ENCODE results near the gene TRAP1. TPM values are rescaled to one million over a fixed set of nuclear protein-coding genes. Genes with fewer than 3 reads are reported as not detected.

The TRAP1 gene
- total and polyA plus RNA-seq, 8 donors: 39.5 to 460 (median 88.7) TPM

DNA sequence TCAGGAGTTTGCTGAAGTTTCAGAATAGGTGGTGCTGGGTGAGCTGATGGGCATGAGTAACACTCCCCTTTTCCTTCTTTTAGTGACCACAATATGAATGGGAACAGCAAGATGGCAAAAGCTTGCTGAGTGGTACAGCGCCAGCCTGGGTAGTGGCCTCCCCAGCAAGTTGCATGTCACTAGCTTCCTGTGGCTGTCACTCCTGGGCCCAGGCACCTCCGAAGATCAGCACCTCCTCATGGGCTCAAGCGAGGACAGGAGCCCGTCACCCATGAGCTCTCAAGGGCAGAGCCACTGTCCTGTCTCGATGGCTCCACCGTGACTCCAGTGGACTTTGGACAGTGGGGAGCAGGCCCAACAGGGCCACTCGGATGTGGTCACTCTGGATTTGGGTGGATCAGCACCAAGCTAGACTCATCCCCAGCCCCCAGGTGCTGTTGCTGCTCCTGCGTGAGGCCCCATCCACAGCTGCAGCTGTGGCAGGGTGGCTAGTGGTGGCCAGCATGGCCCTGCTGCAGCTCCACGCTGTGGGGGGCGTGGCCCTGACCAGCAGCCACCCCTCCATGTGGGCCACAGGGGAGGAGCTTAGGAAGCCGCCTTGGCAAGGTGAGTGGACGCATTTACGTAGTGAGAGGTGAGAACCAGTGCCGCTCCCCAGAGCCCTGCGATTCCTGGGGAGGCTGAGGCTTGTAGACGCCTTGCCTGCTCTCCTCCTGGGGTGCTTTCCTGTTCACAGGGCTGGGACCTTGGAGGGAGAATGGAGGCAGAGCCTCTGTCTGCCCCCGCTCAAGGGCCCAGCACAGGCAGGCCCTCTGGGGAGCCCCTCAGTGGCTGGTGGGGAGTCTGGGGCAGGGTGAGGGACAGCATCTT is 76.5 kb downstream of the TRAP1 start:
- no peak for DNase-seq
- Histone ChIP-seq H3K27me3 (no peaks in the 10 kb centered on the region), H3K9me3 (no peaks in the 10 kb centered on the region), H3K36me3 (peaks cover 5 to 36% (median 28%) of the 10 kb centered on the region in 4 donors), H3K4me3 (no peak overlapping the region), H3K27ac (no peak overlapping the region), H3K4me1 (peaks cover 1 to 20% (median 15%) of the 10 kb centered on the region in 4 donors)
- 92 to 98% (median 94%) methylated on average over 4 to 17 of the region's 17 CpGs for WGBS, 5 donors
- no peak for TF ChIP-seq POLR2A (IDR thresholded peaks at IDR 0.05)
- no peak for TF ChIP-seq EP300 (IDR thresholded peaks at IDR 0.05)
- intact Hi-C loops (cut with DNase I; ENCODE audit: low total_unique reads): no loop called here

DNA sequence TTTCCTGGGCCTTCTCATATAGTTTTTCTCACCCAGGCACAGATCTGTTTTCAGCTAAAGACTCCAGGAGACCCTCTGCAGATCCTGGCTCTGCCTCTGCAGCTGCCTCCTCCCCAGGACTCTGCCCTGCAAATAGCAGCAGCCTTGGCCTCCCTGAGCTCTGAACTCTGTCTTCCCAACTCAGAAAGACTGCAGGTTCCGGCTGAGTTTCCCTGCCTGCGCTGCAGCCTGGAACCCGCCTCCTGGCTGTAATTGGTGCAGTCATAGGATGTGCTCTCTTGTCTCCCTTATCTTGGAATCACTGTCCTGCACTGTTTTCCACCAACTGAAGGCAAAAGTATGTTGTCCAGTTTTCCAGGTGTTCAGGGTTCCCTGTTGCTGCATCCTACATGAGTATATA is 77.1 kb downstream of the TRAP1 start:
- Histone ChIP-seq H3K27me3 (no peaks in the 10 kb centered on the region), H3K4me3 (no peak overlapping the region), H3K36me3 (peaks cover 5 to 36% (median 28%) of the 10 kb centered on the region in 4 donors), H3K27ac (no peak overlapping the region), H3K9me3 (no peaks in the 10 kb centered on the region), H3K4me1 (peaks cover 0 to 15% (median 8%) of the 10 kb centered on the region in 4 donors)
- no peak for DNase-seq
- intact Hi-C loops (cut with DNase I; ENCODE audit: low total_unique reads): no loop called here
- TF ChIP-seq POLR2A (IDR thresholded peaks at IDR 0.05): no peak
- TF ChIP-seq POLR2AphosphoS5 (IDR thresholded peaks at IDR 0.05): no peak
- no peak for TF ChIP-seq EP300 (IDR thresholded peaks at IDR 0.05)
- TF ChIP-seq, protein P1, sequence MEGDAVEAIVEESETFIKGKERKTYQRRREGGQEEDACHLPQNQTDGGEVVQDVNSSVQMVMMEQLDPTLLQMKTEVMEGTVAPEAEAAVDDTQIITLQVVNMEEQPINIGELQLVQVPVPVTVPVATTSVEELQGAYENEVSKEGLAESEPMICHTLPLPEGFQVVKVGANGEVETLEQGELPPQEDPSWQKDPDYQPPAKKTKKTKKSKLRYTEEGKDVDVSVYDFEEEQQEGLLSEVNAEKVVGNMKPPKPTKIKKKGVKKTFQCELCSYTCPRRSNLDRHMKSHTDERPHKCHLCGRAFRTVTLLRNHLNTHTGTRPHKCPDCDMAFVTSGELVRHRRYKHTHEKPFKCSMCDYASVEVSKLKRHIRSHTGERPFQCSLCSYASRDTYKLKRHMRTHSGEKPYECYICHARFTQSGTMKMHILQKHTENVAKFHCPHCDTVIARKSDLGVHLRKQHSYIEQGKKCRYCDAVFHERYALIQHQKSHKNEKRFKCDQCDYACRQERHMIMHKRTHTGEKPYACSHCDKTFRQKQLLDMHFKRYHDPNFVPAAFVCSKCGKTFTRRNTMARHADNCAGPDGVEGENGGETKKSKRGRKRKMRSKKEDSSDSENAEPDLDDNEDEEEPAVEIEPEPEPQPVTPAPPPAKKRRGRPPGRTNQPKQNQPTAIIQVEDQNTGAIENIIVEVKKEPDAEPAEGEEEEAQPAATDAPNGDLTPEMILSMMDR (IDR thresholded peaks at IDR 0.05): no peak
- WGBS, 5 donors: 90 to 96% (median 92%) methylated on average over 3 of the region's 3 CpGs

DNA sequence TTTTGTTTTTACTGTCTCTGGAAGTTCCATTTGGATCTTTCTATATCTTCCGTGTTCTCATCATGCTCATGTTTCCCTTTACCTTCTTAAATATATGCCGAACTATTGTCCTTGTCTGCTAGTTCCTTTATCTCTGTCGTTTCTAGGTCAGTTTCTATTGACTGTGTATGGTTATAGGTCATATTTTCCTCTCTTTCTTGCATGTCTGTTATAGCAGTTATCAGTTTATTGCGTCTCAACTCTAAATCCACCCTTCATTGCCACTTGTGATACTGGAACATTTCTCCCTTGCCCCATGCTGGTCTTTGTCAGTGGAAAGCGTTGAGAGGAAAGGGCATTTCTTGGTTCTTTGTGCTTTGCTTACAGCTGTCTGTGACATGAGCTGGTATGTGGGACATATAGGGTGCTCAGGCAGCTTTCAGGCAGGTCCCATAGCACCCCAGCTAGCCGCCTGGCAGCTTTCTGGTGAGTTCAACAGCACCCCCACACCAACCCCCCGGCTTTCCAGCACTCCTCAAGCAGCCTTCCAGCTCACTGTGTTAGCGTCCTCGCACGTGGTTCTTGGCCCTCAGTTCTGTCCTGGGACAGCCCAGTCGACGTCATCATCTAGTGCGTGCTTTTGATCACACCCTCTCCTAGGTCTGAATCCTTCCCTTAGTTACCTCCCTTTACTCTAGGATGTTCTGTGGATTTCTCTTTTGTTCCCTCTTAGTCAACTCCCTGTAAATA is 78.2 kb downstream of the TRAP1 start:
- 86 to 90% (median 87%) methylated on average over 13 of the region's 13 CpGs for WGBS, 5 donors
- no peak overlapping the region for H3K4me3 ChIP-seq
- intact Hi-C loops (cut with DNase I; ENCODE audit: low total_unique reads): no loop called here
- peaks cover 5 to 36% (median 28%) of the 10 kb centered on the region in 4 donors for H3K36me3 ChIP-seq
- DNase-seq: peak in 1 of 2 donors; percentile 17
- no peaks in the 10 kb centered on the region for H3K9me3 ChIP-seq
- H3K27me3 ChIP-seq: no peaks in the 10 kb centered on the region
- TF ChIP-seq POLR2A (IDR thresholded peaks at IDR 0.05) (no peak), EP300 (IDR thresholded peaks at IDR 0.05) (no peak), POLR2AphosphoS5 (IDR thresholded peaks at IDR 0.05) (no peak)
- TF ChIP-seq, protein P1 (IDR thresholded peaks at IDR 0.05): no peak
- no peak overlapping the region for H3K27ac ChIP-seq
- H3K4me1 ChIP-seq: peaks cover 0 to 15% (median 8%) of the 10 kb centered on the region in 4 donors

DNA sequence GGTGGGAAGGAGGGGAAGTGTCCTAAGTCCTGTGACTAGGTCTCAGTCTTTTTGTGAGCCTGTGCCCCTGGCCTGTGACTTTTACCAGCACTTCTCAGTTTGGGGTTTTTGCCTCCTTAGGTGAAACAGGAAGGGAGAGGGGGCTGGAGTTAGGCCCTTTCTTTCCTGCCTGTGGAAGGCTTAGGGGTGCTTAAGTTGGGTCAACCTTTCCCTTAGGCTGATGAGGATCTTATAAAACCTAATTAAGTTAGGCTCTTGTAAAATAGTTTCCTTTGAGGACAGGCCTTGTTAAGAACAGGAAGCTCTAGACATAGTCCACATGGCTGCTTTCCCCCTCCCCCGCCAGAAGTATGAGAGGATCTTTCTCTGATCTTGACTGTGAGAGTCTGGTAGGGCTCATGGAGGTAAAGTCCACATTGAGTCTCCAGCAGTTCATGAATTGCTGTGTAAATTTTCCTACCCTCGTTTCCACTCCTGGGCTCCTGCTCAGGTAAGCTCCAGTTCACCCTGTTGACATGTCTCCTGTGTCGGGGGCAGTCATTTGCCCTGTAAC is 79.9 kb downstream of the TRAP1 start:
- no peaks in the 10 kb centered on the region for H3K27me3 ChIP-seq
- TF ChIP-seq POLR2A (IDR thresholded peaks at IDR 0.05) (no peak), POLR2AphosphoS5 (IDR thresholded peaks at IDR 0.05) (no peak), EP300 (IDR thresholded peaks at IDR 0.05) (no peak)
- TF ChIP-seq, protein P1 (IDR thresholded peaks at IDR 0.05): no peak
- WGBS, 5 donors: 62 to 78% (median 65%) methylated on average over 3 of the region's 3 CpGs
- peak overlapping the region in 1 of 5 donors; percentile 11 for H3K27ac ChIP-seq
- intact Hi-C loops (cut with DNase I; ENCODE audit: low total_unique reads): no loop called here
- no peak overlapping the region for H3K4me3 ChIP-seq
- DNase-seq: peak; percentile 25 to 69
- H3K9me3 ChIP-seq: no peaks in the 10 kb centered on the region
- H3K36me3 ChIP-seq: peaks cover 5 to 23% (median 17%) of the 10 kb centered on the region in 4 donors
- peaks cover 0 to 12% (median 7%) of the 10 kb centered on the region in 4 donors for H3K4me1 ChIP-seq

Data from stomach (tissue), 9 donors.